Tibial nerve (tissue), 4 donors: Measurements from ENCODE around the gene FBN1. TPM values are rescaled to one million over a fixed set of nuclear protein-coding genes. Genes with fewer than 3 reads are reported as not detected.
A peak's percentile ranks its signal among the peaks of the same experiment; 100 is the strongest.

Source experiments
- DNase-seq, 2 donors: peaks; one replicate each; pipeline ENCODE4 v3.0.0-alpha.2; 2019; ENCODE audit warnings: low spot score in 2 of 2
- H3K27ac ChIP-seq, 4 donors: fragments of 200-600 bp; sonication (generic) in 3 of 4; one replicate each; pipeline ENCODE4 v1.5.1; 2017 to 2019; ENCODE audit warnings: mild to moderate bottlenecking in 1 of 4
- H3K27me3 ChIP-seq, 2 donors: fragments of 200-600 bp; sonication (generic) in 1 of 2; one replicate each; pipeline versions ENCODE4 v1.5.1 to v1.6.0; 2017 to 2019
- H3K36me3 ChIP-seq, 3 donors: fragments of 200-600 bp; sonication (generic); one replicate each; pipeline ENCODE4 v1.5.1; 2018 to 2019
- H3K4me1 ChIP-seq, 4 donors: fragments of 200-600 bp; sonication (generic) in 3 of 4; one replicate each; pipeline ENCODE4 v1.5.1; 2017 to 2019
- H3K4me3 ChIP-seq, 4 donors: fragments of 200-600 bp; sonication (generic) in 3 of 4; one replicate each; pipeline ENCODE4 v1.5.1; 2017 to 2019; ENCODE audit warnings: mild to moderate bottlenecking in 1 of 4, moderate library complexity in 1 of 4
- H3K9me3 ChIP-seq, 4 donors: fragments of 200-600 bp; sonication (generic) in 3 of 4; one replicate each; pipeline ENCODE4 v1.5.1; 2017 to 2019
- CTCF ChIP-seq, 5 experiments: fragments of 200-600 bp in 3 of 5; fragments of 450-650 bp in 2 of 5; sonication (generic) in 3 of 5; IDR thresholded peaks; one replicate each; pipeline ENCODE4 v1.5.1; 2016 to 2019; ENCODE audit warnings: antibody characterized with exemption in 5 of 5, mild to moderate bottlenecking in 3 of 5, moderate library complexity in 2 of 5
- EP300 ChIP-seq, 2 donors: sonication (generic); formaldehyde crosslinking; IDR thresholded peaks; one replicate each; pipeline ENCODE4 v1.6.1; 2017; ENCODE audit warnings: antibody characterized with exemption in 2 of 2, mild to moderate bottlenecking in 1 of 2
- POLR2A ChIP-seq, 2 donors: fragments of 450-650 bp; IDR thresholded peaks; one replicate each; pipeline ENCODE4 v1.6.1; 2017; ENCODE audit warnings: antibody characterized with exemption in 2 of 2, mild to moderate bottlenecking in 2 of 2, moderate library complexity in 2 of 2
- WGBS, 2 donors: methylation state at CpG; one replicate each; pipeline ENCODE4 v1.1.5; 2018; 5-methylcytosine and 5-hydroxymethylcytosine counted together
- total RNA-seq, 4 donors: library from RNA; depleted of rRNA; stranded (reverse); fragments of >200 nt; gene quantifications; one replicate each; pipeline ENCODE4 v1.1.0, GENCODE V29; 2016

The FBN1 gene
- total RNA-seq, 4 donors from 2014 or later: 144 to 293 (median 234) TPM

GRCh38 chr15:48596841-48597240 is 48.7 kb downstream of the FBN1 start:
- DNase-seq: no peak
- H3K27me3 ChIP-seq: no peaks in the 10 kb centered on the region
- peak overlapping the region in 2 of 4 donors; percentile 2 to 31 for H3K27ac ChIP-seq
- TF ChIP-seq POLR2A (IDR thresholded peaks at IDR 0.05) (no peak), CTCF (IDR thresholded peaks at IDR 0.05) (no peak), EP300 (IDR thresholded peaks at IDR 0.05) (no peak)
- H3K9me3 ChIP-seq: no peaks in the 10 kb centered on the region
- WGBS, 2 donors: 56 to 70% methylated on average over 4 of the region's 4 CpGs
- peaks cover 0 to 37% (median 0%) of the 10 kb centered on the region in 3 donors for H3K36me3 ChIP-seq
- H3K4me1 ChIP-seq: peaks cover 0 to 8% (median 2%) of the 10 kb centered on the region in 4 donors
- no peak overlapping the region for H3K4me3 ChIP-seq

- H3K27ac ChIP-seq: peak overlapping the region in 2 of 4 donors; percentile 2 to 25
- WGBS, 2 donors: 50 to 56% methylated on average over 4 of the region's 4 CpGs
- H3K27me3 ChIP-seq: no peaks in the 10 kb centered on the region
- H3K4me3 ChIP-seq: no peak overlapping the region
- peaks cover 0 to 5% (median 2%) of the 10 kb centered on the region in 4 donors for H3K4me1 ChIP-seq
- TF ChIP-seq CTCF (IDR thresholded peaks at IDR 0.05) (no peak), EP300 (IDR thresholded peaks at IDR 0.05) (no peak), POLR2A (IDR thresholded peaks at IDR 0.05) (no peak)
- no peaks in the 10 kb centered on the region for H3K9me3 ChIP-seq
- no peak for DNase-seq
- peaks cover 0 to 37% (median 0%) of the 10 kb centered on the region in 3 donors for H3K36me3 ChIP-seq
These were observed 49.1 kb downstream of the FBN1 start for GRCh38 chr15:48596415-48596814.

- no peak for DNase-seq
- Histone ChIP-seq H3K36me3 (peaks cover 0 to 37% (median 0%) of the 10 kb centered on the region in 3 donors), H3K4me1 (peaks cover 0 to 5% (median 1%) of the 10 kb centered on the region in 4 donors), H3K4me3 (no peak overlapping the region), H3K27ac (peak overlapping the region in 2 of 4 donors; percentile 2 to 25), H3K9me3 (no peaks in the 10 kb centered on the region), H3K27me3 (no peaks in the 10 kb centered on the region)
- TF ChIP-seq CTCF (IDR thresholded peaks at IDR 0.05) (no peak), EP300 (IDR thresholded peaks at IDR 0.05) (no peak), POLR2A (IDR thresholded peaks at IDR 0.05) (no peak)
- WGBS, 2 donors: 82 to 91% methylated on average over 5 of the region's 5 CpGs
These were observed 49.5 kb downstream of the FBN1 start for GRCh38 chr15:48595981-48596380.

GRCh38 chr15:48592933-48593332 is 52.6 kb downstream of the FBN1 start:
- H3K4me1 ChIP-seq: peaks cover 0 to 13% (median 2%) of the 10 kb centered on the region in 4 donors
- no peaks in the 10 kb centered on the region for H3K9me3 ChIP-seq
- H3K27ac ChIP-seq: no peak overlapping the region
- no peak overlapping the region for H3K4me3 ChIP-seq
- no peak for TF ChIP-seq CTCF (IDR thresholded peaks at IDR 0.05)
- no peak for TF ChIP-seq EP300 (IDR thresholded peaks at IDR 0.05)
- TF ChIP-seq POLR2A (IDR thresholded peaks at IDR 0.05): no peak
- no peaks in the 10 kb centered on the region for H3K27me3 ChIP-seq
- 91 to 94% methylated on average over 1 of the region's 1 CpG for WGBS, 2 donors
- no peak for DNase-seq
- H3K36me3 ChIP-seq: peaks cover 0 to 20% (median 0%) of the 10 kb centered on the region in 3 donors

GRCh38 chr15:48592221-48592731 is 53.2 kb downstream of the FBN1 start:
- TF ChIP-seq EP300 (IDR thresholded peaks at IDR 0.05): no peak
- TF ChIP-seq POLR2A (IDR thresholded peaks at IDR 0.05): no peak
- TF ChIP-seq CTCF (IDR thresholded peaks at IDR 0.05): no peak

More at GRCh38 chr15:48592221-48592731, 53.2 kb downstream of the FBN1 start:
- Histone ChIP-seq H3K9me3 (no peaks in the 10 kb centered on the region), H3K4me1 (peaks cover 0 to 13% (median 1%) of the 10 kb centered on the region in 4 donors), H3K27me3 (no peaks in the 10 kb centered on the region), H3K4me3 (no peak overlapping the region), H3K27ac (no peak overlapping the region), H3K36me3 (peaks cover 0 to 17% (median 0%) of the 10 kb centered on the region in 3 donors)
- 51 to 53% methylated on average over 2 of the region's 2 CpGs for WGBS, 2 donors
- no peak for DNase-seq
